GM12891 (cell line): ENCODE measurements around the gene STYXL2.

Source experiments
- PAX5 ChIP-seq: IDR thresholded peaks from 2 replicates; pipeline ENCODE4 v1.6.1; 2011; ENCODE audit warnings: low read length, moderate library complexity, mild to moderate bottlenecking; ENCODE audit not compliant: insufficient read depth, severe bottlenecking
- POLR2A ChIP-seq: IDR thresholded peaks from 2 replicates; pipeline ENCODE4 v1.6.1; 2011; ENCODE audit warnings: low read depth, low read length, control low read depth
- TAF1 ChIP-seq: IDR thresholded peaks from 2 replicates; pipeline ENCODE4 v1.6.1; 2011; ENCODE audit warnings: low read depth, low read length, control low read depth

DNA sequence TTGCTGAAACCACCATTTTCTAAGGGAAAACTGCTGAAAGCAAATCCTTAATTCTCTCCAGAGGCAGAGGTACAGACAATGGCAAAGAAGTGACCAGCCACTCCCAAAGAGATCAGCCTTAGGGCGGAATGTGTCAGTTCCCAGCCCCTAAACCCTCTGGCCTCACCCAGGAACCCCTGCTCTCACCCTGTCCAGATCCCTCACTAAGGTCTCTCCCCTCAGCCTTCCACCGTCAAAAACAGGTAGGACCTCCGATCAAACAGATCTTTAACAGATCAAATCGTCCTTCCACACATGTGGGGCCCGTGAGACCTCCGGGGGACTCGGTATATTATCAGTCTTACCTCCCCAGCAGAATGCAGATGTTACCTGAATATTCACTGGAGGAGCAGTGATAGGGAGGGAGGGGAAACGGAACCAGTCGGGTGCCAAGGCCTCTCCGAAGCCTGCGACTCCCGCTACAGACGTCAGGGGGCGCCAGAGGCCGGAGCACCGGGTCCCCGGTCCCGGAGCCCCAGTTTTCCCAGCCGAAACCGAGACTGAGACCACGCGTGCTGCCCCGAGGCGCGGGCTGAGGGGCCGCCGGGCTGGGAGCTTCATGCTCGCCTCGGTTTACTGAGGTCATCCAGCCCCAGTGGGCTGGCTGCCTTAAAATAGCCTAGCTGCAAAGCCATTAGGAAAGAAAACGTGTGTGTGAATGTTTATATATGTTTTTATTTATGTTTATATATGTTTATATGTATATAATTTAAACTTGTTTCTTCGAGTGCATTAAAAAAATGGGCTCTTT, 27.3 kb upstream of the STYXL2 start:
- TF ChIP-seq POLR2A (no peak), TAF1 (no peak), PAX5 (no peak)
